ENCODE results near the gene CPAMD8.
A peak's percentile ranks its signal among the peaks of the same experiment; 100 is the strongest.

The CPAMD8 gene

DNA sequence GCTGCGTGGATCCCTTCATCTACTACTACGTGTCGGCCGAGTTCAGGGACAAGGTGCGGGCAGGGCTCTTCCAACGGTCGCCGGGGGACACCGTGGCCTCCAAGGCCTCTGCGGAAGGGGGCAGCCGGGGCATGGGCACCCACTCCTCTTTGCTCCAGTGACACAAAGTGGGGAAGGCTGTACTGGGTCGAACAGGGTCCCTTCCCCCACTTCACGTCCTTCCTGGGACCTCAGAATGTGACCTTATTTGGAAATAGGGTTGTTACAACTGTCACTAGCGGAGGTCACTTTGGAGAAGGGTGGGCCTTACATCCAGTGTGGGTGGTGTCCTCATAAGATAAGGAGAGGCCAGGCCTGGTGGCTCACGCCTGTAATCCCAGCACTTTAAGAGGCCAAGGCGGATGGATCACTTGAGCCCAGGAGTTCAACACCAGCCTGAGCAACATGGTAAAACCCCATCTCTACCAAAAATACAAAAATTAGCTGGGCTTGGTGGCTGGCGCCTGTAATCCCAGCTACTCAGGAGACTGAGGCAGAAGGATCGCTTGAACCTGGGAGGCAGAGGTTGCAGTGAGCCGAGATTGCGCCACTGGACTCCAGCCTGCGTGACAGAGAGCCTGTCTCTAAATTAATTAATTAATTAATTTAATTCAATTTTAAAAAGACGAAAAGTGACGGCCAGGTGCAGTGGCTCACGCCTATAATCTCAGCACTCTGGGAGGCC lies 136.0 kb downstream of the CPAMD8 start:
- Histone ChIP-seq H3K27me3 (replicated peaks; ENCODE audit: control insufficient read depth, insufficient read depth, low read length) (no peaks in the 10 kb centered on the region), H3K4me3 (replicated peaks; ENCODE audit: low read depth, low read length) (no peak overlapping the region), H3K36me3 (ENCODE audit: control insufficient read depth, insufficient read depth, low read length) (no peaks in the 10 kb centered on the region)
- DNase-seq (ENCODE audit: extremely low read depth, insufficient read length) = no peak
- TF ChIP-seq, protein P1, sequence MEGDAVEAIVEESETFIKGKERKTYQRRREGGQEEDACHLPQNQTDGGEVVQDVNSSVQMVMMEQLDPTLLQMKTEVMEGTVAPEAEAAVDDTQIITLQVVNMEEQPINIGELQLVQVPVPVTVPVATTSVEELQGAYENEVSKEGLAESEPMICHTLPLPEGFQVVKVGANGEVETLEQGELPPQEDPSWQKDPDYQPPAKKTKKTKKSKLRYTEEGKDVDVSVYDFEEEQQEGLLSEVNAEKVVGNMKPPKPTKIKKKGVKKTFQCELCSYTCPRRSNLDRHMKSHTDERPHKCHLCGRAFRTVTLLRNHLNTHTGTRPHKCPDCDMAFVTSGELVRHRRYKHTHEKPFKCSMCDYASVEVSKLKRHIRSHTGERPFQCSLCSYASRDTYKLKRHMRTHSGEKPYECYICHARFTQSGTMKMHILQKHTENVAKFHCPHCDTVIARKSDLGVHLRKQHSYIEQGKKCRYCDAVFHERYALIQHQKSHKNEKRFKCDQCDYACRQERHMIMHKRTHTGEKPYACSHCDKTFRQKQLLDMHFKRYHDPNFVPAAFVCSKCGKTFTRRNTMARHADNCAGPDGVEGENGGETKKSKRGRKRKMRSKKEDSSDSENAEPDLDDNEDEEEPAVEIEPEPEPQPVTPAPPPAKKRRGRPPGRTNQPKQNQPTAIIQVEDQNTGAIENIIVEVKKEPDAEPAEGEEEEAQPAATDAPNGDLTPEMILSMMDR (IDR thresholded peaks at IDR 0.05; ENCODE audit: insufficient read depth, low read length, poor library complexity, severe bottlenecking) = no peak

DNA sequence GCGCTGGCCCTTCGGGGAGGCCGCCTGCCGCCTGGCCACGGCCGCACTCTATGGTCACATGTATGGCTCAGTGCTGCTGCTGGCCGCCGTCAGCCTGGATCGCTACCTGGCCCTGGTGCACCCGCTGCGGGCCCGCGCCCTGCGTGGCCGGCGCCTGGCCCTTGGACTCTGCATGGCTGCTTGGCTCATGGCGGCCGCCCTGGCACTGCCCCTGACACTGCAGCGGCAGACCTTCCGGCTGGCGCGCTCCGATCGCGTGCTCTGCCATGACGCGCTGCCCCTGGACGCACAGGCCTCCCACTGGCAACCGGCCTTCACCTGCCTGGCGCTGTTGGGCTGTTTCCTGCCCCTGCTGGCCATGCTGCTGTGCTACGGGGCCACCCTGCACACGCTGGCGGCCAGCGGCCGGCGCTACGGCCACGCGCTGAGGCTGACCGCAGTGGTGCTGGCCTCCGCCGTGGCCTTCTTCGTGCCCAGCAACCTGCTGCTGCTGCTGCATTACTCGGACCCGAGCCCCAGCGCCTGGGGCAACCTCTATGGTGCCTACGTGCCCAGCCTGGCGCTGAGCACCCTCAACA lies 136.6 kb downstream of the CPAMD8 start:
- H3K27me3 ChIP-seq (replicated peaks; ENCODE audit: control insufficient read depth, insufficient read depth, low read length) = no peaks in the 10 kb centered on the region
- H3K4me3 ChIP-seq (replicated peaks; ENCODE audit: low read depth, low read length) = no peak overlapping the region; the same call in 1 of the 2 replicates
- no peak for DNase-seq (ENCODE audit: extremely low read depth, insufficient read length)

DNA sequence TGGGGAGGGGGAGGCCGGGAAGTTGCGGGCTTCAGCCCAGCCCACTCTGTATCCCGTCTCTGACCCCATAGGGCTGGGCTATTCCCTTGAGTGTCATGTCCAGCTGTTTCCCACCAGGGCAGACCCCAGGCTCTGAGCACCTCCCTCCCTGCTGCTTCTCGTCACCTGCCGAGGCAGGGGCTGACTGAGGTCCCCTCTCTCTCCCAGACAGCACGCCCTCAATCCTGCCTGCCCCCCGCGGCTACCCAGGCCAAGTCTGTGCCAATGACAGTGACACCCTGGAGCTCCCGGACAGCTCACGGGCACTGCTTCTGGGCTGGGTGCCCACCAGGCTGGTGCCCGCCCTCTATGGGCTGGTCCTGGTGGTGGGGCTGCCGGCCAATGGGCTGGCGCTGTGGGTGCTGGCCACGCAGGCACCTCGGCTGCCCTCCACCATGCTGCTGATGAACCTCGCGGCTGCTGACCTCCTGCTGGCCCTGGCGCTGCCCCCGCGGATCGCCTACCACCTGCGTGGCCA lies 137.2 kb downstream of the CPAMD8 start:
- no peak for DNase-seq (ENCODE audit: extremely low read depth, insufficient read length)
- H3K4me3 ChIP-seq (replicated peaks; ENCODE audit: low read depth, low read length) = peak overlapping the region; percentile 42

More for the DNA sequence above, 136.6 kb downstream of the CPAMD8 start:
- H3K36me3 ChIP-seq (ENCODE audit: control insufficient read depth, insufficient read depth, low read length) = no peaks in the 10 kb centered on the region
- TF ChIP-seq, protein P1 (IDR thresholded peaks at IDR 0.05; ENCODE audit: insufficient read depth, low read length, poor library complexity, severe bottlenecking) = no peak

DNA sequence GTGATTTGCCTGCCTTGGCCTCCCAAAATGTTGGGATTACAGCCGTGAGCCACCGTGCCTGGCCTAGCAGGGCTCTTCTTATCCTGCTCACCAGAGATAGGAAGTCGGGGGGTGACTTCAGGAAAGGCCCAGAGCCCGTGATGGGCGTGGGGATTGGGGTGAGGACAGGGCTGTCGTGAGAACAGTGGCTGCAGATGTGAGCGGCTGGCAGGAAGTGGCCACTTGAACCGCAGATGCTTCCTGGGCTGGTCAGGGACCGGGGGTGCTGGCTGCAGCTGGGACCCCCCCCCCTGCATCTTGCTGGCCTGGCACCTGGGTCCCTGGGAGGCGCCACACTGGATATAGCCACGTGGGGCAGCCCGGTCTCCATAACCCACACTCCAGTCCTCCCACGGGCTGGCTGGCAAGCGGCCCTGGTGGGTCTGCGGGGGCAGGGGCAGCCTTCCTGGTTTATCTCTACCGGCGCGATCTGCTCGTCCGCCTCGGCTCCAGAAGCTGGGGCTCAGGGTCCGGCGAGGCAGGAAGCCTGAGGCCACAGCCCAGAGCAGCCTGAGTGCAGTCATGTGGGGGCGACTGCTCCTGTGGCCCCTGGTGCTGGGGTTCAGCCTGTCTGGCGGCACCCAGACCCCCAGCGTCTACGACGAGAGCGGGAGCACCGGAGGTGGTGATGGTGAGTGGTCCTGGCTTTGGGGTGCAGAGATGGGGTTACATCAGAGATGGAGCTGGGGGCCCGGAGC lies 137.8 kb downstream of the CPAMD8 start, which contains the start of gene F2RL3:
F2RL3 (plus strand) TSS at position 371 of the 737 bp plus-strand sequence; CDS start at position 562, 191 bp downstream.
- DNase-seq (ENCODE audit: extremely low read depth, insufficient read length) = peak; percentile 78
- H3K36me3 ChIP-seq (ENCODE audit: control insufficient read depth, insufficient read depth, low read length) = no peaks in the 10 kb centered on the region
- peak within 1 kb of the TSS; percentile 42 for H3K4me3 ChIP-seq (replicated peaks; ENCODE audit: low read depth, low read length)
- TF ChIP-seq, protein P1 (IDR thresholded peaks at IDR 0.05; ENCODE audit: insufficient read depth, low read length, poor library complexity, severe bottlenecking) = no peak
- H3K27me3 ChIP-seq (replicated peaks; ENCODE audit: control insufficient read depth, insufficient read depth, low read length) = no peaks in the 10 kb centered on the region

More for the DNA sequence above, 137.2 kb downstream of the CPAMD8 start:
- TF ChIP-seq, protein P1 (IDR thresholded peaks at IDR 0.05; ENCODE audit: insufficient read depth, low read length, poor library complexity, severe bottlenecking) = no peak
- Histone ChIP-seq H3K27me3 (replicated peaks; ENCODE audit: control insufficient read depth, insufficient read depth, low read length) (no peaks in the 10 kb centered on the region), H3K36me3 (ENCODE audit: control insufficient read depth, insufficient read depth, low read length) (no peaks in the 10 kb centered on the region)

DNA sequence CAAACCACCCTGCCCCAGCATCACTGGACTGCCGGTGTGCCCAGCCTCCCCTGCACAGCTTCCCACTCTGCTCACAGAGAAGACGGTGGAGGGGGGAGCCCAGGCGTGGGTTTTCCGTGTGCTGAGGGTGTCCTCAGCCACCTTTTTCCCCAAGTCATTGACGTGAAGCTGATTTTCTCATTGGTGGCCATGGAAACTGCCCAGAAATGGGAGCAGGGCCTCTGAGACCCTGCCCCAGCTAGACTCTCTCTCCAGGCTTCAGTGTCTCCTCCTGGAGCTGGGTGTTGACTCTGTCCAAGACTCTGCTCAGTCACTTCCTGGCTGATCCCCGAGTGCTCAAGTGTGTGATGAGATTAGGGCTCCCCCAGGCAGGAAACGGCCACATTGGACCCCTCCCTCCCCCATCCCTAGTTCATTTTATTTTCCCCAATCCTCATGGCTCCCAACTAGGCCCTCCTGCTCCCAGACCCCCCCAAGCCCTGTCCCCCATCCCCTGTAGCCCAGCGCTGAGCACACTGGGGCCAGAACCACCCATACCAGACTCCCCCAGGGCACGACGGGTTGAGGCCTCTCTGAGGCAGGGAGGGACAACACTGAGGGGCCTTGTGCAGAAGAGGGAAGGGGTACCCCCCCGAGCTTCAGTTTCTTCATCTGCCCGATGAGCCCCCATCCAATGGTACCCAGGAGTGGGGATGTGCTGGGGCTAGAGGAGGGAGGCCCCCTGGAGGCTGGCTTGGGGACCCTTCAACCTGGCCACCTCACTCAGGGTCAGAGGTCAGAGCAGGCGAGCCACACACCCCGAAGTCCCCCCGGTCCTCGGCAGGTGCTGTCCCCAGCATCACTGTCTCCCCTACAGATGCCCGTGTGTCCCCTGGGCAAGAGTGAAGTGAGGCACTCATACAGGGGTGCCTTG lies 139.0 kb downstream of the CPAMD8 start:
- TF ChIP-seq, protein P1 (IDR thresholded peaks at IDR 0.05; ENCODE audit: insufficient read depth, low read length, poor library complexity, severe bottlenecking) = no peak
- DNase-seq (ENCODE audit: extremely low read depth, insufficient read length) = no peak
- no peaks in the 10 kb centered on the region for H3K27me3 ChIP-seq (replicated peaks; ENCODE audit: control insufficient read depth, insufficient read depth, low read length)
- H3K36me3 ChIP-seq (ENCODE audit: control insufficient read depth, insufficient read depth, low read length) = no peaks in the 10 kb centered on the region
- no peak overlapping the region for H3K4me3 ChIP-seq (replicated peaks; ENCODE audit: low read depth, low read length)

Measured in GM06990 (cell line).